ENCODE data around the gene PLXNA2.

PLXNA2 gene

GRCh38 chr1:208264469-208265121 lies 20.4 kb upstream of the PLXNA2 start:
- DNase-seq (ENCODE audit: low spot score) = no peak

DNA sequence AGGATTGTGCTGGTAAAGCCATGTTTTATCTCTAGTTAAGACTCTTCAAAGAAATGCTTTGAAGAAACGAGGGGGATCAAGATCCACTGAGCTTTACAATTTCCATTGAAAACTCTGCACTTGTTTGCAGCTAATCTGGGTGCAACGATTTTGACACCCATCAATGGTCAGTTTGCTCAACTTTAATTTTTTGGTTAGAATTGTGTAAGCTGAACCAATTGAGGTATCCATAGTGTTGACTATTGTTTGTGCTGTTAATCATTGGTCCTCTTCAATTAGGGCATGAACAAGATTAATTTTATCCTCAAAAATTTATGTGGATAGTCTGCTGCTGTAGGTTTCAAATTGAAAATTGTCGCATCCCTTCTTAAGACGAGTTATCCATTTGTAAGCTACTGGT lies 17.7 kb upstream of the PLXNA2 start:
- DNase-seq (ENCODE audit: low spot score) = no peak

GRCh38 chr1:208258277-208258676 lies 14.1 kb upstream of the PLXNA2 start:
- DNase-seq (ENCODE audit: low spot score) = no peak

DNA sequence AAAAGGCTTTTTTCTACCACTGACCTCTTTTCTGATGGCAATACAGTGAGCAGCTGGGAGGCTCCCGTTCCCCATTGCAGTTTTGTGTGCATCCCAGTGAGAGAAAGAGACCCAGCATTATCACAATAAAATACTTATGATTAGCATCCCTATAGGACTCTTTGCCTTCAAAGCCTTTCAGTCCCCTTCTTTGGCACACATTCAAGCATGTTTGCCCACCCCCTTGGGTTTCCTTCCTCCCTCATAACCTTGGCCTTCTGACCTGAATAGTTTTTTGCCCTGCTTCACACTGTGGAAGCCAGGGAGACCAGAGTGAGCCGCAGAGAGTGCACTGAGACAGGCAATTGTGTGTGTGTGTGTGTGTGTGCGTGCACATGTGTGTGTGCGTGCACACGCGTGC lies 13.2 kb upstream of the PLXNA2 start:
- DNase-seq (ENCODE audit: low spot score) = no peak

DNA sequence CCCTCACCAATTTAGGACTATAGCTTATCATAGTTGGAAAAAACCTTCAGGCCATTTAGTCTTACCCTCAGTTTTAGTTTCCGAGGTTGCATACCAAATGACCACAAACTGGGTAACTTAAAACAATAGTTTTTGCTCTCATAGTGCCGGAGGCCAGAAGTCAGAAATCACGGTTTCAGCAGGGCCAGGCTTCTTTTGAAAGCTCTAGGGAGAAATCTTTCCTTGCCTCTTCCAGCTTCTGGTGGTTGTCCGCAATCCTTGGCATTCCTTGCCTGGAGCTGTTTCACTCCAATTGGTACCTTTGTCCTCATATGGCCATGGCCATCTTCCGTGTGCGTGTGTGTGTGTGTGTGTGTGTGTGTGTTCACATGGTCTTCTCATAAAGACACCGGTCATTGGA lies 12.4 kb upstream of the PLXNA2 start:
- DNase-seq (ENCODE audit: low spot score) = no peak

GRCh38 chr1:208256091-208256490 lies 11.9 kb upstream of the PLXNA2 start:
- DNase-seq (ENCODE audit: low spot score) = no peak

DNA sequence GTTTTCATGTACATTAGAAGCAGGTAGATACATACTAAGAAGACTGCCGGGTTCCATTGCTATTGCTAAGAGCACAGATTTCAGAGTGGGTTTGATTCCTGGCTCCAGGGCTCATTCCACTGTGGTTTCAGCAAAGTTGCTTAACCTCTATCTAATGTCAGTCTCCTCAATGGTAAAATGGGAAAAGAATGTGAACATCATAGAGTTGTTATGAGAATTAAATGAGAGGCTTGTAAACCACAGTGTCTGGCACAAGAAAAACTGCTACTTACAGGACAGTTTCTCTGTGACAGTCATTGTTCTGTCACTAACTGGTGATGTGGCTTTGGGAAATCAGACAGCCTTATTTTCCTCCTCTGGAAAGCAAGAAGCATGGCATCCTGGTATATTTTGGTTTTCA lies 10.7 kb upstream of the PLXNA2 start:
- DNase-seq (ENCODE audit: low spot score) = no peak

DNA sequence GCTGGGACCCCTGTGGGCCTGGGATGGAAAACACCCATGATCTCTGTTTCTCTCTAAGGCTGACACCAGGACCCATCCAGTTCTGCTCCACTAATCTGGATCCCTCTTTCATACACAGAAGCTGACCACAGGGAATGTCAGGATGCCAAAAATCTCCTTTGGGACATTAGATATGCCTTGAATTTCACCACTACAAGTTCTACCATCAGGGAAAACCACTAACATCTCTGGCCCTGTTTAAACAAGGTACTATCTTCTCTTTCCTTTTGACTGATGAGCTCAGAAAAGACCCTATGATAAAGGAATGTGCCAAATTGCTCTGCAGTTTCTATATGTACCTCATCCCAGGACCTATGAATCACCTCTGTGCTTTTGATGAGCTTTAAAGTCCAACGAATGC lies 10.2 kb upstream of the PLXNA2 start:
- no peak for DNase-seq (ENCODE audit: low spot score)

DNA sequence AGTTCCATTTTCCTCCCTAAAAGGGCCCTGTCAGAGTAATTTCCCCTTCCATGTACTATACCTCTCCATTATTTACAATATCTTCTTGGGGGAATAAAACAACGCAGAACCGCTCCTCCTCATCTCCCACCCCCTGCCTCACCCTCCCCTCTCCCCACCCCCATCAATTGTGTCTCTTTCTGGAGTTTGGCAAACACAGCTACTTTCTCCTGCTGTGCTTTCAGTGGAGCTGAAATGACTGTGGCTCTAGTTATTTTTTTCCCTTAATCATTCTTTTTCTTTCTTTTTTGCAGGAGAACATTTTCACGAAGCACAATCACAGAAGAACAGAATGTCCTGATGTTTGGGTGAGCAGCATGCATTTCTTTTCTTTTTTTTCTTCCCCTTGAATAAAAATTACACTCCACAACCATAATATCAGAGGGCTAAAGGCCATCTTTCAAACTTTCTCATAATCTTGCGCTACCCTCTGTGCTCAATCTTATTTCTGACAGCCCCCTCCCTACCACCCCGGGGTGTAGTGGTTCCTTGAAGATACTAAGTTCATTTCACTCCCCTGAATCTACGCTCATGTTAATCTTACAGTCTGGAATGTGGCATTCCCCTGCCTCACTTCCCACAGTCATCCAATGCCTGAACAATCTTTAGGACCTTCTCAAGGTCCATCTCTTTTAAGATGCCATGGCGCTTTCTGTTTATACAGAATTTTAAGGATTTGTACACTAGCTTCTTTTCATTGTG lies 8.8 kb upstream of the PLXNA2 start:
- no peak for DNase-seq (ENCODE audit: low spot score)

DNA sequence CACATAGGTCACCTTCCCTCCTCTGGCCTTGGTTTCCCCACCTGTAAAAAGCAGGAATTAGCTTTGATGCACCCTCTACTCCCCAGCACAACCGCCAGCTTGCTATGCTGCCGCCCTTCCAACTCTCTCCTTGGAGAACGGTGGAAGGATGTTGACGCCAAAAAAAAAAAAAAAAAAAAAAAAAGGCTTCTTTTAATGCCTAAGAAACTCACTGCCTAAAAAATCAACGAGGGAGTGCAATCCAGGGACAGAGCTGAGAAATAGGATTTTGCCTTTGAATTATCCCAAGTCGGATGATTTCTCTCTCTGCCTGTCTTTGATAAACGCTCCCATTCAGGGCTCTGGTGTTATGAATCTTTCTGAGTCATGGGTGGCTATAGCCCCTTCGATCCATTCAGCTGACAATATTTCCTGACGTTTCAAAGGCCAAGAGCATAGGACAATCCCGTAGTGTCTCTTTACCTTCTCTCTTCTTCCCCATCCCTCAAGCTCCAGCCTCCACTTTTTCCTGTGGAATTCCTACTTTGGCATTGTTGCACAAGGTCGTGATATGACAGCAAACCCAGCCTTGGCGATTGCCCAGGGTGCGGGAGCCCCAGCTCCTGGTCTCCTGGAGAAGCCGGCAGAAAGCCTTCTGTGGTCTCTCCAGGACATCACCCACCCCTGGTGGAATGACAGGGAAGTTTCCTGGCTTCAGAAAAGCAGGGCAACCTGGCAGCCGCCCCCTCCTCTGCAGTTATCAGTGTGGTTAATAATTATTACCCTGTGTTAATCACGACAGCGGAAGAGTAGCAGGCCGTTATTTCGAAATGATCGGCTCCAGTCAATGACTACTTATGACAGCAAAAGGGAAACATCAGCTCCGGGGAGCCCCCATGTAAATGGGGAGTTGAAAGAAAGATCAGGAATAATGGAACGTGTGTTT lies 8.0 kb upstream of the PLXNA2 start:
- DNase-seq (ENCODE audit: low spot score) = no peak

- no peak for DNase-seq (ENCODE audit: low spot score)
Observed at GRCh38 chr1:208251015-208251414, 6.8 kb upstream of the PLXNA2 start.

DNA sequence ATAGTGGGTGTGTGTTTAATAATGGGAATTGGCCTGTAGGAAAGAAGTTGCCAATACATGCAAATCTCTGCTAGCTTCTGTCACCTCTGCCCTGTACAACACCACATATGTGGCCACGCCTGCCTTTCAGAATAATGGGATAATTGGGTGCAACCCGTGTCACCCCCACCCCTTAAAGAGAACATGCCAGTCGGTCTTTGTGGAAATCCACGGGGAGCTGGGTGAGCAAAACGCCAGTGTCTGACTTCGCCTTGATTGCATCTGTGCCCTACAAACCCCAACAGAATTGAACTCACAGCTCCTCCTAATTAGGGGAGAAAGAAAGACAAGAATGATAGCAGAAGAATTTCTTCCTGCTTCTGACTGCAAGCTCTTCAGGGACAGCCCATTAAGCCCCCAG lies 6.4 kb upstream of the PLXNA2 start:
- DNase-seq (ENCODE audit: low spot score) = no peak

DNA sequence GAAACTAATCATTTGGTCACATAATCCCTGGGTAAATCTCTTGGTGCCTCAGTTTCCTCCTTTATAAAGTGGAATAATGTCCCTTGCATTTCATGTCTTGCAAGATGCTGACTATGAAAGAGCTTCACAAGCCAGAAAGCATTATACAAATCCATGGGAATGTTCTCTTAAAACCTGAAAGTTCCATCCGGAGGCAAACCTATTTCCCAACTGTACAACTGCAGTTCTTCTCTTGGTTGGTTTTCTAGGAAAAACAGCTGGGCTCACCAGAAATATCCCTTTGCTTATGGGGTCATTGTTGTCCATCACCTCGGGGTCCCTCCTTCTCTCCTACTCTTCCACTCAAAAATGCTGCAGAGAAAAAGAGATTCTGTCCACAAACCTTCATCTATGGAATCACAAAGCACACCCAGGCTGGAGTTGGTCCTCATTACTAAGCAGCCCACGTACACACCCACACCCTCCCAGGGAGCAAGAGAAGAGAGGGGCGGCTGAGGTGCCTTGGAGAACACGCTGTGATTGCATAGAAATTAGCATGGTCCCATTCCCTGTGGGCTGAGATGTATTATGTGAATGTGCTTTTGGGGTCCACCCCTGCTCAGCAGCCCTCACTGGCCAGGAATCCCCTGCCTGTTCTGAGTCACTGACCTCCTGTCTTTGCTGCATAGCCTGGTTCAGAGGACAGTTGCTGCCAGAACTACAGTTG lies 5.0 kb upstream of the PLXNA2 start:
- DNase-seq (ENCODE audit: low spot score) = no peak

DNA sequence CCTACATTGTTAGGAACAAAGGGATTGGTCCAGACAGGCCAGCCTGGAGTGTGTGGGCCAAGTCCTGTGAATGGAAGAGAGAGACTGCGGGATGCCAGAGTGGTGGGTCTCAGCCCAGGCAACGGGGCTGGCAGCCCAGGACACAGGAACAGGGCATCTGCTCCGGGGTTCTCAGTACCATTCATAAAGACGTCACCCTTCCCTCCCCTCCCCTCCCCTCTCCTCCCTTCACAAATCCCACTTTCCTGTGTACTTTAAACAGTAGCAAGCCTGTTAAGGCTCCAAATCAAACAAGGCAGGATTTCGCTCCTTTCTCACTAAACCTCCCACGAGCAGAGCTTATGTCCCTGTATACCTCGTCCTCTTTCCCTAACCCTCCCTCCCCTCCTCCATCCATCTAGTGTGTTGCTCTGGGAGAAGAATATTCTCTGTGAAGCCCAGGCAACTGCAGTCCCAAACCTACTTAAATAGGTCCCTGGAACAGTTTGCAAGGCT lies 4.2 kb upstream of the PLXNA2 start:
- DNase-seq (ENCODE audit: low spot score) = no peak

GRCh38 chr1:208247696-208248095 lies 3.5 kb upstream of the PLXNA2 start:
- no peak for DNase-seq (ENCODE audit: low spot score)

GRCh38 chr1:208245185-208245705 lies 1.1 kb upstream of the PLXNA2 start:
- peak; percentile 82 for DNase-seq (ENCODE audit: low spot score)

GRCh38 chr1:208243527-208243966 lies 637 bp downstream of the PLXNA2 start:
- DNase-seq (ENCODE audit: low spot score) = no peak

GRCh38 chr1:208242941-208243526 lies 1.1 kb downstream of the PLXNA2 start:
- no peak for DNase-seq (ENCODE audit: low spot score)

GRCh38 chr1:208242146-208242545 lies 2.0 kb downstream of the PLXNA2 start:
- no peak for DNase-seq (ENCODE audit: low spot score)

DNA sequence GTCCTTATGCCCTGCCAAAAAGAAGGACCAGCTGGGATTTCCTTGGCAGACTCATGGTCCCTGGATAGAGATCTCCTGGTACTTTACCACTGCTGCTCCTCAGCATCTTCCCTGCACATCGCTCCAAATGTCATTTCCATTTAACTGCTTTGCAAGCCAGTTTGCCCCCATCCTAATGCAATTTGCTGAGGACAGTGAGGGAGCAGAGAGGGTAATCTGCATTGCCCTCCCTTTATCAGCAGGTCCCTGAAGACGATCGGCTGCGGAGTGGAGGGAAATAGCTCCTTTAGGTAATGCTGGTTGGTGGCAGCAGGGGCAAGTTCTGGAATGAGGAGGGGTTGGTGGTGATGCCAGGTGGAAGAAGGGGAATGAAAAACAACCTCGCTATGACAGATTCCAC lies 2.7 kb downstream of the PLXNA2 start:
- no peak for DNase-seq (ENCODE audit: low spot score)

GRCh38 chr1:208240662-208241355 lies 3.4 kb downstream of the PLXNA2 start:
- DNase-seq (ENCODE audit: low spot score) = no peak
